ENCODE data around the gene YIF1A. TPM values are rescaled to one million over a fixed set of nuclear protein-coding genes. Genes with fewer than 3 reads are reported as not detected.

Gene YIF1A
- polyA plus RNA-seq, 1 donor from 2014 or later: 51.2 TPM

- no peaks in the 10 kb centered on the region for H3K36me3 ChIP-seq (ENCODE audit: insufficient read depth, low read length)
- H2AFZ ChIP-seq (ENCODE audit: low read depth, low read length): no peak overlapping the region
- peaks cover 32% of the 10 kb centered on the region for H3K27me3 ChIP-seq (ENCODE audit: insufficient read depth, low read depth, low read length)
- no peak overlapping the region for H3K27ac ChIP-seq (ENCODE audit: low read length)
- H3K4me2 ChIP-seq (ENCODE audit: low read length): no peak overlapping the region
- no peaks in the 10 kb centered on the region for H3K9me2 ChIP-seq (ENCODE audit: insufficient read depth, low read length)
- TF ChIP-seq EP300 (conservative IDR thresholded peaks at IDR 0.05; ENCODE audit: poor library complexity, severe bottlenecking) (no peak), CTCF (IDR thresholded peaks at IDR 0.05; ENCODE audit: poor library complexity, severe bottlenecking) (no peak), POLR2AphosphoS5 (IDR thresholded peaks at IDR 0.05) (no peak), EZH2 (IDR thresholded peaks at IDR 0.05; ENCODE audit: borderline replicate concordance, insufficient read depth, low read length, poor library complexity, severe bottlenecking) (no peak), REST (IDR thresholded peaks at IDR 0.05; ENCODE audit: borderline replicate concordance) (no peak), MXI1 (conservative IDR thresholded peaks at IDR 0.05; ENCODE audit: poor library complexity, severe bottlenecking) (no peak), TAF1 (IDR thresholded peaks at IDR 0.05; ENCODE audit: low read depth) (no peak), SMC3 (conservative IDR thresholded peaks at IDR 0.05; ENCODE audit: poor library complexity) (no peak), RAD21 (conservative IDR thresholded peaks at IDR 0.05) (no peak)
- H3K9me3 ChIP-seq (ENCODE audit: low read length): no peaks in the 10 kb centered on the region
- H3K4me3 ChIP-seq (ENCODE audit: low read length): no peak overlapping the region
- H3K79me2 ChIP-seq (replicated peaks; ENCODE audit: insufficient read depth, low read length): no peaks in the 10 kb centered on the region
- no peaks in the 10 kb centered on the region for H3F3A ChIP-seq (ENCODE audit: insufficient read depth, low read length, poor library complexity, severe bottlenecking)
- H4K20me1 ChIP-seq (ENCODE audit: insufficient read depth): no peaks in the 10 kb centered on the region
- H3K9ac ChIP-seq (ENCODE audit: low read length): no peak overlapping the region
These were observed 5.1 kb upstream of the YIF1A start for GRCh38 chr11:66293777-66294625.

- Histone ChIP-seq H2AFZ (ENCODE audit: low read depth, low read length) (no peak overlapping the region), H3K9me2 (ENCODE audit: insufficient read depth, low read length) (no peaks in the 10 kb centered on the region), H3K27ac (ENCODE audit: low read length) (no peak overlapping the region), H3K36me3 (ENCODE audit: insufficient read depth, low read length) (no peaks in the 10 kb centered on the region), H3F3A (ENCODE audit: insufficient read depth, low read length, poor library complexity, severe bottlenecking) (no peaks in the 10 kb centered on the region), H3K4me2 (ENCODE audit: low read length) (no peak overlapping the region), H3K27me3 (ENCODE audit: insufficient read depth, low read depth, low read length) (peaks cover 32% of the 10 kb centered on the region), H4K20me1 (ENCODE audit: insufficient read depth) (no peaks in the 10 kb centered on the region), H3K4me3 (ENCODE audit: low read length) (no peak overlapping the region), H3K79me2 (replicated peaks; ENCODE audit: insufficient read depth, low read length) (peaks cover 2% of the 10 kb centered on the region), H3K9ac (ENCODE audit: low read length) (no peak overlapping the region), H3K9me3 (ENCODE audit: low read length) (no peaks in the 10 kb centered on the region)
- no peak for TF ChIP-seq TAF1 (IDR thresholded peaks at IDR 0.05; ENCODE audit: low read depth)
- TF ChIP-seq SMC3 (conservative IDR thresholded peaks at IDR 0.05; ENCODE audit: poor library complexity): no peak
- no peak for TF ChIP-seq CTCF (IDR thresholded peaks at IDR 0.05; ENCODE audit: poor library complexity, severe bottlenecking)
- no peak for TF ChIP-seq REST (IDR thresholded peaks at IDR 0.05; ENCODE audit: borderline replicate concordance)
- TF ChIP-seq RAD21 (conservative IDR thresholded peaks at IDR 0.05): no peak
- no peak for TF ChIP-seq EP300 (conservative IDR thresholded peaks at IDR 0.05; ENCODE audit: poor library complexity, severe bottlenecking)
- no peak for TF ChIP-seq POLR2AphosphoS5 (IDR thresholded peaks at IDR 0.05)
- TF ChIP-seq MXI1 (conservative IDR thresholded peaks at IDR 0.05; ENCODE audit: poor library complexity, severe bottlenecking): no peak
- no peak for TF ChIP-seq EZH2 (IDR thresholded peaks at IDR 0.05; ENCODE audit: borderline replicate concordance, insufficient read depth, low read length, poor library complexity, severe bottlenecking)
These were observed 4.4 kb upstream of the YIF1A start for GRCh38 chr11:66293352-66293751.

Data from neural cell (in vitro differentiated cells).